ENCODE measurements around the gene ADAMTSL2.

GRCh38 chr9:133553973-133554713 lies 19.6 kb downstream of the ADAMTSL2 start:
- TF ChIP-seq POLR2A (IDR thresholded peaks at IDR 0.05) (no peak), CTCF (IDR thresholded peaks at IDR 0.05) (no peak)
